Activated T-helper 17 cell treated with anti-CD3 and anti-CD28 coated beads, Interleukin-2, amount 50 U/mL, for 72 hours (primary cell): ENCODE measurements around the gene PLEKHF1. TPM values are rescaled to one million over a fixed set of nuclear protein-coding genes. Genes with fewer than 3 reads are reported as not detected.

Experiments
- ATAC-seq: fragments of 150-1000 bp; cut with Tn5 transposase; replicated peaks from 2 replicates; pipeline ENCODE4 v1.10.0; 2021; ENCODE audit warnings: mild to moderate bottlenecking, moderate library complexity
- H3K27ac Mint-ChIP-seq: one replicate; pipeline ENCODE4 v1.8.0; 2022; ENCODE audit warnings: mixed read lengths
- H3K27me3 Mint-ChIP-seq: one replicate; pipeline ENCODE4 v1.8.0; 2022; ENCODE audit warnings: mixed read lengths
- H3K36me3 Mint-ChIP-seq: one replicate; pipeline ENCODE4 v1.8.0; 2022; ENCODE audit warnings: low read depth, mild to moderate bottlenecking, mixed read lengths
- H3K4me1 Mint-ChIP-seq: one replicate; pipeline ENCODE4 v1.8.0; 2022; ENCODE audit warnings: mixed read lengths
- H3K4me3 Mint-ChIP-seq: one replicate; pipeline ENCODE4 v1.8.0; 2022; ENCODE audit warnings: mild to moderate bottlenecking, mixed read lengths
- H3K9me3 Mint-ChIP-seq: one replicate; pipeline ENCODE4 v1.8.0; 2022; ENCODE audit warnings: mixed read lengths
- total RNA-seq, 2 donors: library from RNA; stranded (reverse); gene quantifications; one replicate each; pipeline ENCODE4 v1.2.3, GENCODE V29; 2022

The PLEKHF1 gene
- total RNA-seq, 2 donors from 2014 or later: 34.4 to 40.3 TPM

- H3K4me3 Mint-ChIP-seq: peak overlapping the region; percentile 55
- no peaks in the 10 kb centered on the region for H3K9me3 Mint-ChIP-seq
- peaks cover 14% of the 10 kb centered on the region for H3K4me1 Mint-ChIP-seq
- peak overlapping the region; percentile 58 for H3K27ac Mint-ChIP-seq
- no peak for ATAC-seq
- no peaks in the 10 kb centered on the region for H3K36me3 Mint-ChIP-seq
- H3K27me3 Mint-ChIP-seq: no peaks in the 10 kb centered on the region
These were observed 19.8 kb upstream of the PLEKHF1 start for GRCh38 chr19:29645491-29645867.

DNA sequence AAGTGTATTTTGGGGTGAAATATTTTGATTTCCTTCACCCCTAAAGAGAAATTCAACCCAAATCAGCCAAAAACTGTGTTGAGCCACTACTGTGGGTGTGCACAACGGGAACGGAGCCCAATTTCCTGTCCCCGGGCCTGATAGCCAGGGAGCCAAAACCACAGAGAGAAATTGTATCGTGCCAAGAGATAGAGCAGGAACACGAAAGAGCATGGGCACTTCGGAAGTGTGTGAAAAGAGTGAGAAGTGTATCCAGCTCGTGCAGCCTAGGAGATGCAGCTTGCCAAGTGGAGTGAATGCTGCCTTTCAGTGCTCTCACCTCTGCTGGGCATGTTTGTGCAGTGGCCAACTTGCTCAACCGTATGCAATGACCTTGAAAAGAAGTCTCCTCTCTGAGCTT, 19.4 kb upstream of the PLEKHF1 start:
- H3K4me1 Mint-ChIP-seq: peaks cover 14% of the 10 kb centered on the region

DNA sequence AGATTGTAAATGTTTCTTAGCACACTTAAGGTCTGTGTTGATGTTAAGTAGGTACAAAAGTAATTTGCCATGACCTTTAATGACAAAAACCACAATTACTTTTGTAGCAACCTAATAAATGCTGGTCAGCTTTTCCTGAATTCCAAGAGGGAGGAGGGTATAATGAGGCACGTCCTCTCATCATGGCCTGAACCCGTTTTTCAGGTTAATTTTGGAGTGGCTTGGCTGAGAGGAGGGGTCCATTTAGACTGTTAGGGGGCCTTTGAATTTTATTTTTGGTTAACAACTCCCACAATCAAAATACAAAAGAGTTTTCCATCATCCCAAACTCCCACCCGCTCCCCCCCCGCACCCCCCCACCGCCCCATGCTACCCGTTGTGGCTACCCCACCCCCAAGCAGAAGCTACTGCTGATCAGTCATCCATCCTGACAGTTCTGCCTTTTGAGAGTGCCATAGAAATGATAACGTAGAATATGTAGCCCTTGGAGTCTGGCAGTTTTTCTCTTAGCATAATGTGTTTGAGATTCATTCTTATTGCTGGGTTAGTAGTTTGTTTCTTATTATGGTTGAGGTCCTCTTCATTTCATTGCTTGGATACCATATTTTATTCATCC, 14.4 kb upstream of the PLEKHF1 start:
- Mint-ChIP-seq H3K4me1 (peaks cover 6% of the 10 kb centered on the region), H3K27ac (peak overlapping the region; percentile 36), H3K9me3 (no peaks in the 10 kb centered on the region), H3K36me3 (no peaks in the 10 kb centered on the region), H3K27me3 (no peaks in the 10 kb centered on the region), H3K4me3 (no peak overlapping the region)
- no peak for ATAC-seq

More for the DNA sequence above, 19.4 kb upstream of the PLEKHF1 start:
- Mint-ChIP-seq H3K9me3 (no peaks in the 10 kb centered on the region), H3K36me3 (no peaks in the 10 kb centered on the region), H3K27ac (peak overlapping the region; percentile 58), H3K4me3 (peak overlapping the region; percentile 55), H3K27me3 (no peaks in the 10 kb centered on the region)
- ATAC-seq: peak; percentile 46

- Mint-ChIP-seq H3K27me3 (no peaks in the 10 kb centered on the region), H3K9me3 (no peaks in the 10 kb centered on the region), H3K36me3 (no peaks in the 10 kb centered on the region), H3K27ac (peak overlapping the region; percentile 36), H3K4me3 (no peak overlapping the region), H3K4me1 (no peaks in the 10 kb centered on the region)
- no peak for ATAC-seq
These were observed 13.5 kb upstream of the PLEKHF1 start for GRCh38 chr19:29651622-29652394.

- H3K27ac Mint-ChIP-seq: no peak overlapping the region
- no peak overlapping the region for H3K4me3 Mint-ChIP-seq
- H3K4me1 Mint-ChIP-seq: no peaks in the 10 kb centered on the region
- H3K9me3 Mint-ChIP-seq: no peaks in the 10 kb centered on the region
- H3K36me3 Mint-ChIP-seq: no peaks in the 10 kb centered on the region
- H3K27me3 Mint-ChIP-seq: no peaks in the 10 kb centered on the region
- no peak for ATAC-seq
These were observed 11.9 kb upstream of the PLEKHF1 start for GRCh38 chr19:29653398-29653797.

GRCh38 chr19:29655648-29656335, 9.5 kb upstream of the PLEKHF1 start:
- Mint-ChIP-seq H3K27ac (peak overlapping the region; percentile 0), H3K4me1 (no peaks in the 10 kb centered on the region), H3K4me3 (no peak overlapping the region), H3K36me3 (no peaks in the 10 kb centered on the region), H3K27me3 (no peaks in the 10 kb centered on the region), H3K9me3 (no peaks in the 10 kb centered on the region)
- ATAC-seq: no peak

DNA sequence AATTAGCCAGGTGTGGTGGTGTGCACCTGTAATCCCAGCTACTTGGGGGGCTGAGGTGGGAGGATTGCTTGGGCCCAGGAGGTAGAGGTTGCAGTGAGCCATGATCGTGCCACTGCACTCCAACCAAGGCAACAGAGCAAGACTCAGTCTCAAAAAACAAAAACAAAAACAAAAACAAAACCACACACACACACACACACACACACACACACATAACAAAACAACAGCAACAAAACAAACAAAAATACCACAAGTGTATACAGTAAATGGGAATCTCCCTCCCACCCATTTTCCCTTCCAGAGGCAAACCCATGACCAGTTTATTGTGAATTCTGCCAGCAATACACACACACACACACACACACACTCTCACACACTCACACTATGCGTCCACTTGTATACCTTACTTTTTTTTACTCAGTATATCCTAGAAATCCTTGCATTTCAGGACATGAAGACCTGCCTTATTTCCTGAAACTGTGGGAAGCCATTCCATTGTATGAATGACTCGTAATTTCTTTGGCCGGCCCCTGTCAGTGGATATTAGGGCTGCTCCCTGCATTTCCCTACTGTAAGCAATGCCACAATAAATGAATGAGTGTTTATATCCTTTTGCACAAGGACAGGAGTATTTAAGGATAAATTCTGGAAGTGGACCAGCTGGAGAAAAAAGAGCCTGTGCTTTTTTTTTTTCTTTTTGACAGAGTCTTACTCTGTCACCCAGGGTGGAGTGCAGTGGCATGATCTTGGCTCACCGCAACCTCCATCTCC, 6.9 kb upstream of the PLEKHF1 start:
- H3K27me3 Mint-ChIP-seq: no peaks in the 10 kb centered on the region
- ATAC-seq: no peak

DNA sequence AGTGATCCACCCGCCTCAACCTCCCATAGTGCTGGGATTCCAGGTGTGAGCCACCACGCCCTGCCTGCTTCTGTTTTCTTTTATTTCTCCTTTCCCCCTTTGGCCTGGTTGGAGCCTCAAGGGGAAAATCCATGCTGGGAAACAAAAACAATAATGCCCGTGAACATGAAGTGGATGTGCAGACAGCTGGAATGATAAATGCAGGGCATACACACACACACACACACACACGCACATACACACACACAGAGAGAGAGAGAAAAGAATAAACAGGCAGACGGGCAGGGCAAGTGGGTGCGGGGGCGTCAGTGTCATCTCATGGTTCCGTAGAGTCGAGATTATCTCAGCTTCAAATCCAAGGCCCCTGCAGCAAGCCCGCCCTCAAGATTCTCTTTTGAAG, 4.4 kb upstream of the PLEKHF1 start:
- Mint-ChIP-seq H3K27ac (peak overlapping the region; percentile 28), H3K27me3 (no peaks in the 10 kb centered on the region), H3K4me3 (no peak overlapping the region), H3K9me3 (no peaks in the 10 kb centered on the region), H3K4me1 (peaks cover 11% of the 10 kb centered on the region), H3K36me3 (peaks cover 3% of the 10 kb centered on the region)
- ATAC-seq: no peak

More for the DNA sequence above, 6.9 kb upstream of the PLEKHF1 start:
- Mint-ChIP-seq H3K27ac (no peak overlapping the region), H3K9me3 (no peaks in the 10 kb centered on the region), H3K36me3 (no peaks in the 10 kb centered on the region), H3K4me3 (no peak overlapping the region), H3K4me1 (peaks cover 7% of the 10 kb centered on the region)

DNA sequence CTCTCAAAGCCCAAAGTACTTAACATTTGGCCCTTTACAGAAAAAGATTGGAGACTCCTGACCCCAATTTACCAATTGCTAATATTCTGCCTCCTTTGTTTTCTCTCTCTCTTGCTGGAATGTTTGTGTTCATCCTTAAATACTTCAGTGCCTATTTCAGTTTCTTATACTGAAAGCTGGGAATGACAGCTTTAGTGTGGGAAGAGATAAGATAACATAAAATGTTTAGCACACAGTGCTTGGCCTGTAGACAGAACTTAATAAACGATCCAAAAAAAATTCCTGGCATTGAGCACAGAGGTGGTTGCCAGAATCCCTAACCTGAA, 3.0 kb upstream of the PLEKHF1 start:
- Mint-ChIP-seq H3K36me3 (peaks cover 18% of the 10 kb centered on the region), H3K27ac (peak overlapping the region; percentile 60)

GRCh38 chr19:29662604-29663404, 2.5 kb upstream of the PLEKHF1 start:
- peak overlapping the region; percentile 37 for H3K4me3 Mint-ChIP-seq
- H3K4me1 Mint-ChIP-seq: peaks cover 17% of the 10 kb centered on the region
- no peaks in the 10 kb centered on the region for H3K9me3 Mint-ChIP-seq
- peak; percentile 27 for ATAC-seq
- H3K36me3 Mint-ChIP-seq: peaks cover 23% of the 10 kb centered on the region
- H3K27ac Mint-ChIP-seq: peak overlapping the region; percentile 60
- no peaks in the 10 kb centered on the region for H3K27me3 Mint-ChIP-seq

More for the DNA sequence above, 3.0 kb upstream of the PLEKHF1 start:
- Mint-ChIP-seq H3K9me3 (no peaks in the 10 kb centered on the region), H3K27me3 (no peaks in the 10 kb centered on the region), H3K4me3 (peak overlapping the region; percentile 37), H3K4me1 (peaks cover 11% of the 10 kb centered on the region)
- ATAC-seq: no peak

DNA sequence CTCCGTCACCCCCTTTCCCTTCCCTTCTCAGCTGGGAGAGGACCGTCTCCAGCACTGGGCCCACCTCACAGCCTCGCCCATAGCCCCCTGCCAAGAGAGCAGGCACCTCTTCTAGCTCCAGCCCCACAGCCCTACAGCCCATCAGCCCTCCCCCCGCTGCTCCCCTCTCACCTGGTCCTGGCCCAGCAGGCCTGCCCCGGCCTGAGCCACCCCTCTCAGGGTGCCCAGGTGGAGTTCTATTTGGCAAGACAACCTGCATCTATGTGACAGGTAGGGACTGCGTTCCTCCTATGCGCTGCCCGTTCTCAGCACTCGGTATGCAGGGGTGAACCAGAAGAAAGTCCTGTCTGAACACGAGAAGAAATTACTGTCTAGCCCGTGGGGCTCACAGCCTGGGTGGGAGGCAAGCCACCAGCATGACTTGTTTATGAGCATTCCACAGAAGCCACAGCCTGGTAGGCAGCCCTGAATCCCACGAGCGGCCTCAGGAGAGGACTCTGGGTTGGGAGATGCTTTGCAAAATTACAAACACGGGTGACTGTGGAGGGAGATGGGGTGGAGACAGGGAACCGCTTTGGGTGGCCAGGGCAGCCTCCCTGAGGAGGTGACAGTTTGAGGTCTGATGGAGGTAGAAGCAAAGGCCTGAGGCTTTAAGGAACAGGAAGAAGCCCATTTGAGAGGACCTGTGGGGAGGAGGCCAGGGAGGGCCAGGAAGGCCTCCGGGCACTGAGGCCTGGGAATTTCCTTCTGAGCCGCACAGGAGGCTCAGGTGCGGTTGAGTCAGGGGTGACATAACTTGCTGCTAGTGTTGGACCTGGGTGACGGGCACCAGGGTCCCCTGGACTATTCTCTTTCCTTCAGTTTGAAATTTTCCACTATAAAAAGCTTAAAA, 1.2 kb upstream of the PLEKHF1 start:
- Mint-ChIP-seq H3K27me3 (no peaks in the 10 kb centered on the region), H3K4me1 (peaks cover 17% of the 10 kb centered on the region), H3K27ac (no peak overlapping the region)

DNA sequence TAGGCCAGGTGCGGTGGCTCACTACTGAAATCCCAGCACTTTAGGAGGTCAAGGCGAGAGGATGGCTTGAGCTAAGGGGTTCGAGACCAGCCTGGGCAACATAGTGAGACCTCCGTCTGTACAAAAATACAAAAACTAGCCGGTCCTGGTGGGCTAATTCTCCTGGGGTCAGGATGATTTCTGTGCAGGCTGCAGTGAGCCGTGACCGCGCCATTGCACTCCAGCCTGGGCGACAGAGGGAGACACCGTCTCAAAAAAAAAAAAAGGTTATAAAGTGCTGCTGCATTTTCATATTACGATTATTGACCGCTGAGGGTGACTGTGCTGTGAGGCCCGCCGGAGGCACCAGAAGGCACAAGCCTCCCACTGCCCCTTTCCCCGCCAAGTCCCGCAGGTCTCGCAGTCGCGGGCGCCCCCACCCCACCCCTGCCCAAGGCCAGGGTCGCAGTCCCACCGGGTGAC, 477 bp upstream of the PLEKHF1 start:
- Mint-ChIP-seq H3K27ac (no peak overlapping the region), H3K36me3 (peaks cover 43% of the 10 kb centered on the region), H3K9me3 (no peaks in the 10 kb centered on the region), H3K4me1 (peaks cover 23% of the 10 kb centered on the region), H3K27me3 (no peaks in the 10 kb centered on the region), H3K4me3 (peak overlapping the region; percentile 82)
- ATAC-seq: peak; percentile 28

More for the DNA sequence above, 1.2 kb upstream of the PLEKHF1 start:
- peaks cover 36% of the 10 kb centered on the region for H3K36me3 Mint-ChIP-seq
- peak overlapping the region; percentile 82 for H3K4me3 Mint-ChIP-seq
- H3K9me3 Mint-ChIP-seq: no peaks in the 10 kb centered on the region
- ATAC-seq: no peak
